Inflammatory macrophage treated with lipopolysaccharide for 4 hours (primary cell): Measurements from ENCODE around the gene PAPPA.

Source experiments
- DNase-seq: peaks from one replicate; pipeline ENCODE4 v3.0.0-alpha.2; 2020

PAPPA gene

GRCh38 chr9:116355153-116355921, 201.7 kb downstream of the PAPPA start:
- no peak for DNase-seq

GRCh38 chr9:116358251-116358650, 204.7 kb downstream of the PAPPA start:
- no peak for DNase-seq

- DNase-seq, result no peak
Observed at GRCh38 chr9:116360016-116360415, 206.4 kb downstream of the PAPPA start.

GRCh38 chr9:116360989-116361388, 207.4 kb downstream of the PAPPA start:
- no peak for DNase-seq

GRCh38 chr9:116361547-116361946, 208.0 kb downstream of the PAPPA start:
- no peak for DNase-seq

GRCh38 chr9:116362493-116362892, 208.9 kb downstream of the PAPPA start:
- no peak for DNase-seq

- no peak for DNase-seq
Observed at GRCh38 chr9:116365056-116365471, 211.5 kb downstream of the PAPPA start.

- no peak for DNase-seq
Observed at GRCh38 chr9:116366241-116366640, 212.7 kb downstream of the PAPPA start.

GRCh38 chr9:116368680-116369079, 215.1 kb downstream of the PAPPA start:
- no peak for DNase-seq

- no peak for DNase-seq
Observed at GRCh38 chr9:116369706-116370105, 216.1 kb downstream of the PAPPA start.

- DNase-seq, result no peak
Observed at GRCh38 chr9:116370556-116370955, 217.0 kb downstream of the PAPPA start.

GRCh38 chr9:116372081-116372673, 218.6 kb downstream of the PAPPA start:
- no peak for DNase-seq

GRCh38 chr9:116372786-116373185, 219.2 kb downstream of the PAPPA start:
- DNase-seq, result no peak

- DNase-seq, result no peak
Observed at GRCh38 chr9:116377179-116377798, 223.7 kb downstream of the PAPPA start.

GRCh38 chr9:116378873-116379272, 225.3 kb downstream of the PAPPA start:
- DNase-seq, result no peak

- DNase-seq, result no peak
Observed at GRCh38 chr9:116379821-116380220, 226.2 kb downstream of the PAPPA start.

GRCh38 chr9:116380496-116380995, 227.0 kb downstream of the PAPPA start:
- DNase-seq, result no peak

GRCh38 chr9:116381350-116381749, 227.8 kb downstream of the PAPPA start:
- DNase-seq, result no peak

GRCh38 chr9:116382053-116382452, 228.5 kb downstream of the PAPPA start:
- no peak for DNase-seq

- no peak for DNase-seq
Observed at GRCh38 chr9:116383133-116383532, 229.5 kb downstream of the PAPPA start.

- DNase-seq, result no peak
Observed at GRCh38 chr9:116383936-116384335, 230.3 kb downstream of the PAPPA start.

- DNase-seq, result no peak
Observed at GRCh38 chr9:116387934-116388698, 234.5 kb downstream of the PAPPA start.
